ENCODE measurements around the gene EFNA4.

The EFNA4 gene

DNA sequence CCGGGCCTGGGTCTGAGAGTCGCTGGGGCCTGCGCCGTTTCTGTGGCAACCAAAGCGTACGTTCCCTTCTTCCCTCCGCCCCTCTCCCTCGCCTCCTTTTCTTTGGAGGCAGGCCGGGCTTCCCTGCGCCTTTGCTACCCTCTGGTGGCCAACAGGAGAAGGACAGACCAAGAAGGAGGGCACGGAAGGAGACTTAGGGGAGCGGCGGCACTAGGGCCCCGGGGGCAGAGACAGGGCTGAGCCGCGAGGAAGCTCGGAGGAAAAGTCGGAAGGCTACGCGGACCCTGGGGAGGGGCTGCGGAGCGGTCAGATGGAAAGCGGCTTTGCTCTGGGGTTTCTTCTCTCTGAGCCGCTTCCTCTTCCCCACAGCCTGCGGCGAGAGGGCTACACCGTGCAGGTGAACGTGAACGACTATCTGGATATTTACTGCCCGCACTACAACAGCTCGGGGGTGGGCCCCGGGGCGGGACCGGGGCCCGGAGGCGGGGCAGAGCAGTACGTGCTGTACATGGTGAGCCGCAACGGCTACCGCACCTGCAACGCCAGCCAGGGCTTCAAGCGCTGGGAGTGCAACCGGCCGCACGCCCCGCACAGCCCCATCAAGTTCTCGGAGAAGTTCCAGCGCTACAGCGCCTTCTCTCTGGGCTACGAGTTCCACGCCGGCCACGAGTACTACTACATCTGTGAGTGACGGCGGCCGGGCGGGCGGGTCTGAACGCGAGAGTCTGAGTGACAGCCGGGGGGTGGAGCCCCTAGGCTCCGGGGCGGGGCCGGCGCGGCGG, 21.4 kb downstream of the EFNA4 start:
- no peaks in the 10 kb centered on the region for H3K36me3 ChIP-seq
- H3K4me1 ChIP-seq: peaks cover 0 to 61% (median 43%) of the 10 kb centered on the region in 4 donors
- peaks cover 9 to 46% of the 10 kb centered on the region in 2 donors for H3K27me3 ChIP-seq
- peak overlapping the region; percentile 86 to 91 for H3K27ac ChIP-seq
- intact Hi-C loops (cut with DNase I; ENCODE audit: low total_unique reads): loop anchor here (2.0 kb wide), 1 partner anchor 22 kb away; the partner anchor contains the start of gene EFNA4
- H3K4me3 ChIP-seq: peak overlapping the region; percentile 60 to 61
- TF ChIP-seq, protein P1, sequence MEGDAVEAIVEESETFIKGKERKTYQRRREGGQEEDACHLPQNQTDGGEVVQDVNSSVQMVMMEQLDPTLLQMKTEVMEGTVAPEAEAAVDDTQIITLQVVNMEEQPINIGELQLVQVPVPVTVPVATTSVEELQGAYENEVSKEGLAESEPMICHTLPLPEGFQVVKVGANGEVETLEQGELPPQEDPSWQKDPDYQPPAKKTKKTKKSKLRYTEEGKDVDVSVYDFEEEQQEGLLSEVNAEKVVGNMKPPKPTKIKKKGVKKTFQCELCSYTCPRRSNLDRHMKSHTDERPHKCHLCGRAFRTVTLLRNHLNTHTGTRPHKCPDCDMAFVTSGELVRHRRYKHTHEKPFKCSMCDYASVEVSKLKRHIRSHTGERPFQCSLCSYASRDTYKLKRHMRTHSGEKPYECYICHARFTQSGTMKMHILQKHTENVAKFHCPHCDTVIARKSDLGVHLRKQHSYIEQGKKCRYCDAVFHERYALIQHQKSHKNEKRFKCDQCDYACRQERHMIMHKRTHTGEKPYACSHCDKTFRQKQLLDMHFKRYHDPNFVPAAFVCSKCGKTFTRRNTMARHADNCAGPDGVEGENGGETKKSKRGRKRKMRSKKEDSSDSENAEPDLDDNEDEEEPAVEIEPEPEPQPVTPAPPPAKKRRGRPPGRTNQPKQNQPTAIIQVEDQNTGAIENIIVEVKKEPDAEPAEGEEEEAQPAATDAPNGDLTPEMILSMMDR (IDR thresholded peaks at IDR 0.05): peak; percentile 93 to 96
- H3K9me3 ChIP-seq: no peaks in the 10 kb centered on the region
- DNase-seq: peak; percentile 95 to 96

DNA sequence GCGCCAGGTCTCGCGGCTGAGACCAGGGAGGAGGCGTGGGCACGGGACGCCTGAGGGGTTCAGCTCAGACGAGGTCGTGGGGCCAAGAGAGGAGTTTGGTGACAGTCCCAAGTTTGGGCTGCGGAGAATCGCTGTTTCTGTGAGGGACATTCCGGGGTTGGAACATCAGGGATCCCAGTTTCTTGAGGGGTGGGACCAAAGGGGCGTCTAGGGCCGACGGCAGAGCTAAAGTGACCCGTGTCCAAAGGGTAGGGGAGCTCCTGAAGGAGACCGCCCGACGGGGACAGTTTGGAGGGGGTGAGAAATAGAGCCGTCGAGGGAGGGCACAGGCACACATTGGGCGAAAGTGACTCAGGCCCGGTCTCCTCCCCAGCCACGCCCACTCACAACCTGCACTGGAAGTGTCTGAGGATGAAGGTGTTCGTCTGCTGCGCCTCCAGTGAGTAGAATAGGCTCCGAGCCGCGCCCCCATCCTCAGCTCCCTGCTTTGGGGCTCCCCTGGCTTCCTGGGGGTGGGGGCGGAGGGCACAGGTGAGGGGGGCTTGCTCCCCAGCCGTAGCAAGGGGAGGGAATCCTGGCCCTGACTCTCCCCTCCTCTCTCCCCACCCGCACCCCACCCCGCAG, 22.1 kb downstream of the EFNA4 start:
- Histone ChIP-seq H3K4me3 (peak overlapping the region; percentile 60 to 61), H3K9me3 (no peaks in the 10 kb centered on the region), H3K27ac (peak overlapping the region; percentile 86 to 91), H3K4me1 (peaks cover 0 to 54% (median 36%) of the 10 kb centered on the region in 4 donors), H3K27me3 (peaks cover 4 to 43% of the 10 kb centered on the region in 2 donors), H3K36me3 (no peaks in the 10 kb centered on the region)
- TF ChIP-seq, protein P1 (IDR thresholded peaks at IDR 0.05): no peak
- intact Hi-C loops (cut with DNase I; ENCODE audit: low total_unique reads): loop anchor here (2.0 kb wide), 1 partner anchor 23 kb away; the partner anchor contains the start of gene EFNA4
- DNase-seq: peak; percentile 65 to 86

DNA sequence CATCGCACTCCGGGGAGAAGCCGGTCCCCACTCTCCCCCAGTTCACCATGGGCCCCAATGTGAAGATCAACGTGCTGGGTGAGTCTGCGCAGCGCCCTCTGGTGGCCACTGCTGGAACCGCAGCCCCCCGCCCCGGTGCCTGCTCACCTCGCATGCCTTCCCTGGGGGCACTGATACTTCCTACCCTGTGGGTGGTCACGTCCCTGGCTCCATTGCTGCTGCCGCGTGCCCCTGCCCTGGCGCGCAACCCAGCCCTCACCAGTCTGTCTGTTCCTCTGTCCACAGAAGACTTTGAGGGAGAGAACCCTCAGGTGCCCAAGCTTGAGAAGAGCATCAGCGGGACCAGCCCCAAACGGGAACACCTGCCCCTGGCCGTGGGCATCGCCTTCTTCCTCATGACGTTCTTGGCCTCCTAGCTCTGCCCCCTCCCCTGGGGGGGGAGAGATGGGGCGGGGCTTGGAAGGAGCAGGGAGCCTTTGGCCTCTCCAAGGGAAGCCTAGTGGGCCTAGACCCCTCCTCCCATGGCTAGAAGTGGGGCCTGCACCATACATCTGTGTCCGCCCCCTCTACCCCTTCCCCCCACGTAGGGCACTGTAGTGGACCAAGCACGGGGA, 22.7 kb downstream of the EFNA4 start:
- intact Hi-C loops (cut with DNase I; ENCODE audit: low total_unique reads): no loop called here
- H3K4me3 ChIP-seq: peak overlapping the region; percentile 60 to 61
- H3K36me3 ChIP-seq: no peaks in the 10 kb centered on the region
- TF ChIP-seq, protein P1 (IDR thresholded peaks at IDR 0.05): peak; percentile 89 to 99
- peaks cover 0 to 37% of the 10 kb centered on the region in 2 donors for H3K27me3 ChIP-seq
- no peaks in the 10 kb centered on the region for H3K9me3 ChIP-seq
- H3K27ac ChIP-seq: peak overlapping the region in 1 of 2 donors; percentile 91
- H3K4me1 ChIP-seq: peaks cover 0 to 51% (median 31%) of the 10 kb centered on the region in 4 donors
- peak in 1 of 2 donors; percentile 81 for DNase-seq

DNA sequence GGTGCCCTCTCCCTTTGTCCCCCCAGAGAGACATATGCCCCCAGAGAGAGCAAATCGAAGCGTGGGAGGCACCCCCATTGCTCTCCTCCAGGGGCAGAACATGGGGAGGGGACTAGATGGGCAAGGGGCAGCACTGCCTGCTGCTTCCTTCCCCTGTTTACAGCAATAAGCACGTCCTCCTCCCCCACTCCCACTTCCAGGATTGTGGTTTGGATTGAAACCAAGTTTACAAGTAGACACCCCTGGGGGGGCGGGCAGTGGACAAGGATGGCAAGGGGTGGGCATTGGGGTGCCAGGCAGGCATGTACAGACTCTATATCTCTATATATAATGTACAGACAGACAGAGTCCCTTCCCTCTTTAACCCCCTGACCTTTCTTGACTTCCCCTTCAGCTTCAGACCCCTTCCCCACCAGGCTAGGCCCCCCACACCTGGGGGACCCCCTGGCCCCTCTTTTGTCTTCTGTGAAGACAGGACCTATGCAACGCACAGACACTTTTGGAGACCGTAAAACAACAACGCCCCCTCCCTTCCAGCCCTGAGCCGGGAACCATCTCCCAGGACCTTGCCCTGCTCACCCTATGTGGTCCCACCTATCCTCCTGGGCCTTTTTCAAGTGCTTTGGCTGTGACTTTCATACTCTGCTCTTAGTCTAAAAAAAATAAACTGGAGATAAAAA, 23.5 kb downstream of the EFNA4 start:
- no peaks in the 10 kb centered on the region for H3K36me3 ChIP-seq
- intact Hi-C loops (cut with DNase I; ENCODE audit: low total_unique reads): no loop called here
- peaks cover 0 to 49% (median 25%) of the 10 kb centered on the region in 4 donors for H3K4me1 ChIP-seq
- no peaks in the 10 kb centered on the region for H3K9me3 ChIP-seq
- H3K4me3 ChIP-seq: no peak overlapping the region
- peaks cover 0 to 29% of the 10 kb centered on the region in 2 donors for H3K27me3 ChIP-seq
- no peak overlapping the region for H3K27ac ChIP-seq
- no peak for DNase-seq
- TF ChIP-seq, protein P1 (IDR thresholded peaks at IDR 0.05): no peak

Measured in tibial artery (tissue), 4 donors.